Lung (tissue), 12 donors: Measurements from ENCODE around the gene SDR9C7. TPM values are rescaled to one million over a fixed set of nuclear protein-coding genes. Genes with fewer than 3 reads are reported as not detected.

Source experiments
- ATAC-seq: fragments of 200-7000 bp; cut with Tn5 transposase; one replicate; pipeline ENCODE4 v1.9.1; 2020; ENCODE audit warnings: moderate number of reproducible peaks; ENCODE audit not compliant: insufficient read depth, low FRiP score
- DNase-seq, 3 donors: peaks; one replicate each; pipeline ENCODE4 v3.0.0-alpha.2; 2013 to 2017
- H3K27ac ChIP-seq, 2 donors: one replicate each; pipeline ENCODE4 v1.5.1; 2013; ENCODE audit warnings: mild to moderate bottlenecking in 2 of 2, moderate library complexity in 2 of 2, control low read depth in 1 of 2, inconsistent platforms in 1 of 2, low read depth in 1 of 2, low read length in 1 of 2
- H3K27me3 ChIP-seq, 3 donors: one replicate each; pipeline ENCODE4 v1.5.1; 2013; ENCODE audit warnings: low read length in 2 of 3; ENCODE audit not compliant: control insufficient read depth in 3 of 3, insufficient read depth in 3 of 3
- H3K36me3 ChIP-seq, 4 donors: one replicate each; pipeline ENCODE4 v1.5.1; 2013; ENCODE audit warnings: low read length in 4 of 4, mild to moderate bottlenecking in 1 of 4, moderate library complexity in 1 of 4; ENCODE audit not compliant: control insufficient read depth in 4 of 4, insufficient read depth in 4 of 4
- H3K4me1 ChIP-seq, 5 donors: one replicate each; pipeline ENCODE4 v1.5.1; 2013; ENCODE audit warnings: low read length in 5 of 5, mild to moderate bottlenecking in 2 of 5, moderate library complexity in 1 of 5; ENCODE audit not compliant: control insufficient read depth in 5 of 5, insufficient read depth in 5 of 5
- H3K4me3 ChIP-seq: one replicate; pipeline ENCODE4 v1.5.1; 2013; ENCODE audit warnings: mild to moderate bottlenecking, control low read depth, moderate library complexity
- H3K9ac ChIP-seq, 2 donors: one replicate each; pipeline ENCODE4 v1.5.1; 2013; ENCODE audit warnings: low read length in 2 of 2, control low read depth in 1 of 2; ENCODE audit not compliant: insufficient read depth in 1 of 2
- H3K9me3 ChIP-seq, 4 donors: one replicate each; pipeline ENCODE4 v1.5.1; 2013; ENCODE audit warnings: low read length in 3 of 4, mild to moderate bottlenecking in 1 of 4, moderate library complexity in 1 of 4; ENCODE audit not compliant: control insufficient read depth in 4 of 4, insufficient read depth in 3 of 4
- CTCF ChIP-seq: IDR thresholded peaks from 2 replicates; pipeline ENCODE4 v1.5.1; 2012; ENCODE audit warnings: mild to moderate bottlenecking; ENCODE audit errors: control extremely low read depth, extremely low read depth
- WGBS, 2 donors: extraction: QIAGEN DNeasy Blood & Tissue Kit; methylation state at CpG; one replicate each; pipeline ENCODE4 v1.1.7; 2013; 5-methylcytosine and 5-hydroxymethylcytosine counted together
- polyA plus RNA-seq, 2 donors: library from polyadenylated mRNA; stranded (reverse); fragments of 200-250 nt; gene quantifications; one replicate each; pipeline ENCODE4 v1.2.1, GENCODE V29; 2013
- total RNA-seq, 2 donors: library from RNA; depleted of rRNA in 1 of 2; stranded (reverse); fragments of >200 nt in 1 of 2; gene quantifications; one replicate each; pipeline ENCODE4 v1.2.1, GENCODE V29; 2014 to 2021
- donor health status: control.
- donor health status: control.
- donor health status: Bipolar disorder and iron deficiency.
- donor health status: healthy.
- donor health status: DM: yes; HTN: yes; CAD: no.

Gene SDR9C7
- total and polyA plus RNA-seq, 4 donors: not detected

DNA sequence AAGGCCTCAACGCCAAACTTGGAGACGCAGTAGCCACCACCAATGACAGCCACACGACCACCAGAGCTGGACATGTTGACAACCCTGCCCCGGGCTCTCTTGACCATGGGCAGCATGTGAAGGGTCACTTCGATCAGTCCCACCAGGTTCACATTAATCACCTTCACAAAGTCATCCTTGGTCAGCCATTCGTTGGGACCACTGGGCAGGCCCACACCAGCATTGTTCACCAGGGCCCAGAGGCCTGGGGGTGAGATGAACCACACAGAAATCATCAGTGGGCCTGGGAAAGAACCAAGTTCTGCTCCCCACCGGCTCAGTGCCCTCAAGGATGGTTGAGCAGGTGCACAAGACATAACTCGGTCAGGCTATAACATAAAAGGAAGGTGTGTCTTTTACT, 4.0 kb downstream of the SDR9C7 start:
- Histone ChIP-seq H3K4me3 (no peak overlapping the region), H3K9me3 (no peaks in the 10 kb centered on the region), H3K27ac (no peak overlapping the region), H3K9ac (no peak overlapping the region), H3K36me3 (no peaks in the 10 kb centered on the region), H3K4me1 (peaks cover 0 to 16% (median 5%) of the 10 kb centered on the region in 5 donors), H3K27me3 (no peaks in the 10 kb centered on the region)
- ATAC-seq (no peak), DNase-seq (no peak)
- TF ChIP-seq CTCF: no peak
- 94 to 96% methylated on average over 8 of the region's 8 CpGs for WGBS, 2 donors

DNA sequence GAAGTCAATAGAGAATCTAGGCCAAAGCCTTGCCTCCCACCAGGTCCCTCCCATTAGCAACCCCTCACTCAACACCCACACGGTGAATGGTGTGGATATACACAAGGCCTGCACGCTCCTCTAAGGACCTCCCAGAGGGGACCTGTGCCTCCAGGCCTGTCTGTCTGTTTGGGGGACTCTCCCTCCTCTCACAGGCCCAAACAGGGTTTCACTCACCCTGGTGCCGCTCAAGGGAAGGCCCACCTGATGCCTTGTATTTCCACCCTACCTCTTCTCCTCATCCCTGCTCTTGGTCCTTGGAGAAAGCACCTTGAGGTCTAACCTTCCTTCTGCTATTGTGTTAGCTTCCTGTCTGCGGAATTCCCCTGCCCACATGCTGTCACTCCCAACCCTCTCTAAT, 4.4 kb downstream of the SDR9C7 start:
- no peak for TF ChIP-seq CTCF
- no peak for DNase-seq
- Histone ChIP-seq H3K4me1 (peaks cover 0 to 16% (median 5%) of the 10 kb centered on the region in 5 donors), H3K36me3 (no peaks in the 10 kb centered on the region), H3K9ac (no peak overlapping the region), H3K27me3 (no peaks in the 10 kb centered on the region), H3K27ac (no peak overlapping the region), H3K4me3 (no peak overlapping the region), H3K9me3 (no peaks in the 10 kb centered on the region)
- WGBS, 2 donors: 92 to 97% methylated on average over 4 of the region's 4 CpGs
- no peak for ATAC-seq

- 52 to 62% methylated on average over 3 of the region's 3 CpGs for WGBS, 2 donors
- TF ChIP-seq CTCF: no peak
- no peak for ATAC-seq
These were observed 5.9 kb downstream of the SDR9C7 start for GRCh38 chr12:56928262-56928661.

DNA sequence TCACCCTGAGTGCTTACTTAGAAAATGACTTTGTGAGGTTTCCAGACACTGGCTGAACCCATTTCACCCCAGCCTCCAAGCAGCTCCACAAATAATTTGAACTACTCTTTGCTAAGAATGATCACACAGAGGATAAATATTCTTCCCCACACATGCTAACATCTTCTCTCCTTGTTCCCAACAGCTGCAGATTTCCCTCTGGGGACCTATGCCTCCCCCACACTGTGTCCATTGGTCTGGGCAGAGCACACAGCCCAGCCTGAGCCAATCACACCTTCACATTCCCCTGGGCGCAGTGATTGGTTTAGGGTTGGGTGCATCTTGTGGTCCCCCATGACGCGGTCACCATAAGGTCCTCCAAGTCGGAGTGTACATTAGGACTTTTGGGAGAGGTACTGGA, 6.9 kb downstream of the SDR9C7 start:
- Histone ChIP-seq H3K9ac (no peak overlapping the region), H3K36me3 (no peaks in the 10 kb centered on the region), H3K9me3 (peaks cover 0 to 2% (median 0%) of the 10 kb centered on the region in 4 donors), H3K4me1 (peaks cover 0 to 13% (median 2%) of the 10 kb centered on the region in 5 donors), H3K4me3 (no peak overlapping the region), H3K27ac (no peak overlapping the region), H3K27me3 (no peaks in the 10 kb centered on the region)
- TF ChIP-seq CTCF: no peak
- 96 to 99% methylated on average over 4 of the region's 4 CpGs for WGBS, 2 donors
- no peak for DNase-seq
- ATAC-seq: no peak

More at GRCh38 chr12:56928262-56928661, 5.9 kb downstream of the SDR9C7 start:
- no peaks in the 10 kb centered on the region for H3K27me3 ChIP-seq
- H3K4me3 ChIP-seq: no peak overlapping the region
- no peak overlapping the region for H3K9ac ChIP-seq
- peak in 2 of 3 donors; percentile 18 to 36 for DNase-seq
- peaks cover 0 to 2% (median 0%) of the 10 kb centered on the region in 4 donors for H3K9me3 ChIP-seq
- H3K4me1 ChIP-seq: peaks cover 0 to 16% (median 5%) of the 10 kb centered on the region in 5 donors
- no peaks in the 10 kb centered on the region for H3K36me3 ChIP-seq
- H3K27ac ChIP-seq: no peak overlapping the region
